A549 treated with Mapracorat at 1 μM for 4 hours (cell line): ENCODE results near the gene NXT2. TPM values are rescaled to one million over a fixed set of nuclear protein-coding genes. Genes with fewer than 3 reads are reported as not detected.

Experiments
- total RNA-seq: library from RNA; stranded (reverse); fragments of 200-300 nt; extraction: Qiagen RNA extraction; gene quantifications from 5 replicates; pipeline ENCODE4 v1.2.3, GENCODE V29; 2022

Gene NXT2
- 7.7 to 9.9 TPM (median 9.1 TPM) in 5 replicates for total RNA-seq

DNA sequence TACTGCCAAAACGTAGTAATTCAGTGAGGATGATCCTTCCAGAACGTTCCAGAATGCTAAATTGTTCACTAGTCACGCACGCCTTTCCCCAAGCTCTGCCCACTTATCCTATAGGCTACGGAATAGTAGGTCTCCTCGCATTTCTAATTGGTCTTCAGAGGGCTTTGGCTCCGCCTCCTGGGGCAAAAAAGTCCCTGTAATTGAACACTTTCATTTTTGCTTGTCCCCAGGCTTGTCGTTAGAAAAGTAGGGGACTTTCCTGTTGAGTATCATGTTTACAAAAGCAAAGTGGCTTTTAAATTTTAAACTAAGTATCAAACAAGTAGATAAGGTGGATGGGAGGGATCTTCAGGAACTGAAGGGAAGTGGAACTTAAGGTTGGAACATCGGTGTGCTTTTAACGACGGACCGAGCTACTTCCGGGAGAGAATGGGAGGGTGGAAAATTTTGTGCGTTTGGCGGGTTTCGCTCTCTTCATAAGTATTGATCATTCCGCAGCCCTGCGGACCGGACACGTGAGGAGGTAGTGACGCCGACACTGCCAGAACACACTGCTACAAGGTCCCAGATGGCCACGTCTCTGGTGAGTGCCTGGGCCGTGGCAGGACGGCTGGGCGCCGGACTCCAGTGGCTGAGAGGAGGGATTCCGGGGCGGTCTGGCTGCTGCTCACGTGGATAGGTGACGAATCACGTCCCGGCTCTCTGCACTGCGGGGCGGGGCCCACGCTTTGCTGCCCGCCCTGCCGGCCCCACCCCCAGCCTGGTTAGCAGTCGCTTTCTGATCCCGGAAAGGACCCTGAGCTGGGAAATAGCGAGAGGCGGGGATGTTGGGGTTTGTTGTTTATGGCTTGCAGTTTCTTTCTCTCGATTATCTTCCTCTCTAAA is at the start of gene NXT2:
NXT2 (plus strand) TSS at position 406 of the 885 bp plus-strand sequence; CDS start at position 569, 163 bp downstream.

Other genes starting within 250 kb of the NXT2 start
- not detected in 5 replicates for gene GUCY2F, start 54.8 kb upstream of the NXT2 start, total RNA-seq
- 0.08 to 0.24 TPM in 2 of 5 replicates, not detected in the others for gene KCNE5, start 88.3 kb downstream of the NXT2 start, total RNA-seq
- 16.7 to 24.0 TPM (median 22.0 TPM) in 5 replicates for gene ACSL4, start 196.4 kb downstream of the NXT2 start, total RNA-seq